ENCODE data around the gene NOG.

GRCh38 chr17:56545106-56545505 is 48.4 kb upstream of the NOG start:
- TF ChIP-seq CTCF (IDR thresholded peaks at IDR 0.05 in 2 of 3, conservative IDR thresholded peaks at IDR 0.05 in 1 of 3; ENCODE audit: control insufficient read depth in 2 of 3, extremely low read depth in 1 of 3, insufficient read depth in 1 of 3, low read depth in 3 of 3, low read length in 3 of 3) (no peak), YY1 (IDR thresholded peaks at IDR 0.05; ENCODE audit: low read depth, low read length) (no peak), E4F1 (IDR thresholded peaks at IDR 0.05; ENCODE audit: borderline replicate concordance, partially characterized antibody) (no peak), MAX (IDR thresholded peaks at IDR 0.05; ENCODE audit: low read depth, low read length) (no peak), KAT2A (conservative IDR thresholded peaks at IDR 0.05; ENCODE audit: control insufficient read depth, low read depth, low read length) (no peak), ZZZ3 (IDR thresholded peaks at IDR 0.05; ENCODE audit: control insufficient read depth, insufficient read length, low read depth) (no peak), EED (IDR thresholded peaks at IDR 0.05; ENCODE audit: low read depth) (no peak), CBX3 (IDR thresholded peaks at IDR 0.05; ENCODE audit: borderline replicate concordance, low read depth) (no peak), EZH2 (IDR thresholded peaks at IDR 0.05; ENCODE audit: borderline replicate concordance, control insufficient read depth, low read depth, low read length) (no peak)
